HG03432 (cell line): ENCODE results near the gene PARVA.

ENCODE experiments used
- ATAC-seq: cut with Tn5 transposase; IDR thresholded peaks from one replicate; pipeline ENCODE4 v1.9.1; 2021; ENCODE audit warnings: mild to moderate bottlenecking, moderate library complexity; ENCODE audit not compliant: unreplicated experiment

PARVA gene

DNA sequence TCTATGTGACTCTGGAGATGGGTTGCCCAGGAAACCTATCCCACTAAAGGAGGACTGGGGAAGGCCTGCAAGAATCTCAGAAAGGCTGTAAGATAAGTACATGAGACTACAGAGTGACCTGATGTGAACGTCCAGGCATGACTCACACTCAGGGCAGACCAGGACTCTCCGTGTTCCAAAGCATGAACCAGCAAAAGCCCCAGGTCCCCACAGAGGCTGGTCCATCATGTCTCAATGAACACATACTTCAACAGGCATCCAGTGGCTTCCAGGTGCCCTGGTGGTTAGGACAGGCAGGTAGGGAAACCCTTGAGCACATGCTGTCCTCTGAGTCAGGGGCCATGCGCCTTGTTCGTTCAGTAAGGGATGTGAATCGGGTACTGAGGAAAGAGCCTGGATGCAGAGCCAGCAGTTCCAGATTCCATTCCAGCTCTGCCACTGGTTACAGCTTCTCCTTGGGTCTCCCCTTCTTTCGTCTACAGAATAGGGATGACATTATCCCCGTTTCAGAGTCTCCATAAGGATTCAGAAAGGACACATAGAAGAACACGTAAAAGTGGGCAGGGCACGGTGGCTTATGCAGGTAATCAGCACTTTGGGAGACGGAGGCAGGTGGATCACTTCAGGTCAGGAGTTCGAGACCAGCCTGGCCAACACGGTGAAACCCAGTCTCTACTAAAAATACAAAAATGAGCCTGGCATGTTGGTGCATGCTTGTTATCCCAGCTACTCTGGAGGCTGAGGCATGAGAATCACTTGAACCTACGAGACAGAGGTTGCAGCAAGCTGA is 167.8 kb downstream of the PARVA start:
- ATAC-seq, result no peak

DNA sequence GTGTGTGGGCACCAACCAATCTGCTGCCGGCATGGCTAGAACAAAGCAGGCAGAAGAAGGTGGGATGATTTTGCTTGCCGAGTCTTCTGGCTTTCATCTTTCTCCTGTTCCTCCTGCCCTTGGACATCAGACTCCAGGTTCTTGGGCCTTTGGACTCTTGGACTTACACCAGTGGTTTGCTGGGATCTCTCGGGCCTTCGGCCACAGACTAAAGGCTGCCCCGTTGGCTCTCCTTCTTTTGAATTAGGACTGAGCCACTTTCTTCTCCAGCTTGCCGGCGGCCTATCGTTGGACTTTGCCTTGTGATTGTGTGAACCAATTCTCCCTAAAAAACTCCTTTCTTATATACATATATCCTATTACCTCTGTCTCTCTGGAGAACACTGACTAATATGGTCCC is 168.8 kb downstream of the PARVA start:
- ATAC-seq, result no peak

DNA sequence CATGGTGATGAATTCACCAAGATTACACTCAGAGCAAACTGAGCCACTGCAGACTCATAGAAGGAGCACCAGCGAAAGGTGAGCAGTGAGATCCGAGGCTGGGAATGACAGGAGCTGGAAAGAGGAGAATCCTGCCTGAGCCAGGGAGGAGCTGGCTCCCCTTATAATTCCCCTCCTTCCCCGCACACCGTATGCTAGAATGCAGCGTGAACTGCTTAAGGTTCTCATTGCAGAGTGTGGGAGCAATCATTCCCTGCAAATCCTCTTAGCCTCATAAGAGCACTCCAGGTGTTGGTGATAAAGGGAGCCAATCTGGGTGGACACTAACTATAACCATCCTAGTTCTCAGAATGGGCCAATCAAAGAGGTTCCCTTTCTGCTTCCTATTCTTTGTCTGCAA is 169.3 kb downstream of the PARVA start:
- ATAC-seq, result no peak

DNA sequence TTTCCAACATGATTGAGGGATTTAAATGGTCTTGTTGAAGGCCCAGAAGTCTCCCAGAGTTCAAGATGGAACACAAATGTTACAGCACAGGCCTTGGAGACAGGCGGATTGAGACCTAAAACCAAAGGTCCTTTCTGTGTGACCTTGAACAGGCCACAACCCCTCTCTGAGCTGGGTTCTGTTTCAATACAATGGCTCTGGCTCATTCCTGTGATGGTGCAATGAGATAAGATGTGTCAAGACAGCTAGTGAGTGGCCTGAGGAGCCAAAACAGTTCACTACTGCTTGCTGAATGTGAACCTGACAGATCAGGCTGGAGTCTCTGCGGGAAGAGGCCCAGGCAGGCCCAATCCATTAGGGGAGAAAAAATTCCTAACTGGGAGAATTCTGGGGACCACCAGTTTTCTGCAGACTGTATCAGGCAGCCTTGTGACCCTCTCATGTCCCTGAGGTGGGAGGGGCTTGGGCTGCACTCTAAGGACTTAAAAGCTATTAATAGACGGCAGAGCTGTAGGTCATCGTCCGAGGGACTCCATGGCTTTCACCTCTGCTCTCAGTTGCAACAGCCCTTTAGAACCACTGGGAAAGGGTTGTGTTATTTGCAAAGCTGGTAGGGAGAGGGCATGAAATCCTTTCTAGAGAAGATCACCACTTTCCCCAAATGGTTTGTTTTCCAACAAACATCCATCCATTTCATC is 170.7 kb downstream of the PARVA start:
- no peak for ATAC-seq

DNA sequence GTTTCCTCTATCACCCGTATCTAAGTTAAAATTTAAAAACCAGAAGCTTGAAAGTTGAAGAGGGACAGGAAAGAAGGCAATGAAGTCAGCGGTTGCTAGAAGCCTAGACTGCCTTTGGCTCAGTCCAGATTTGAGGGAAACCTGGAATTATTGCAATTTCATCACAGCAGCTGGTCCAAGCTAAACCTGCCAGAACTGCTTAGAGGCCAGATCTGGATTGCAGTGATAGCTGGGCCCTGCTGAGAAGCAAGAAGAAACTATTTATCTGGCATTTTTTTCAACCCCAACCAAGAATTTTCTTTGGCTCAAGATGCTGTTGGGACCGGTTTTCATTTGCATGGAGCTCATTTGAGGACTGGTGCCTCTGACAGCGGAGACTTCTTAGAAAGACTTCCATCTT is 175.3 kb downstream of the PARVA start:
- ATAC-seq, result no peak

DNA sequence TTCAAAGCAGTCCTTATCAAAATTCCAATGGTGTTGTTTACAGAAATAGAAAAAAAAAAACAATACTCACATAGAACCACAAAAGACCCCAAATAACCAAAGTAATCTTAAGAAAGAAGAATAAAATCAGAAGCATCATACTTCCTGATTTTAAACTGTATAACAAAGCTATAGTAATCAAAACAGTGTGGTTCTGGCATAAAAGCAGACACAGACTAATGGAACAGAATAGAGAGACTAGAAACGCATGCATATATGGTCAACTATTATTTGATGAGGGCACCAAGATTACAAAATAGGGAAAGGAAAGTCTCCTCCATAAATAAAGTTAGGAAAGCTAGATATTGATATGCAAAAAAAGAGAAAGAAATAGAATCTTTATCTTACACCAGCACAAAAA is 176.8 kb downstream of the PARVA start:
- ATAC-seq, result no peak

DNA sequence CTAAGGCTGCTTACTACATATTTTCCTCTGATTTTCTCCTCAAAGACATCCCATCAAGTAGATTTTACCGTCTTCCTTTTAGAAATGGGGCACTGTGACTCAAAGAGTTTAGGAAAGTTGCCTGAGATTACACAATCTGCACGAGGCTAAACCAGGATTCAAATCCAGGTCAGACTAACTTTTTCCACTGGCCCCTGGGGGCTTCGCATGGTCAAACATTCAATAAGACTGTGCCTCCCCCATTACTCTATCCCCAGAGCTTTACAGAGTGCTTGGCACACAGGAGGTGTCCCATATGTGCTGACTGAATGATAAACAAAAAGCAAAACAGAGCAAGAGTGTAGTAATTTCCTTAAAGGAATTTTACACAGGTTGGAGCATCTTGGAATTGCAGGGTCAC is 178.8 kb downstream of the PARVA start:
- ATAC-seq, result no peak

DNA sequence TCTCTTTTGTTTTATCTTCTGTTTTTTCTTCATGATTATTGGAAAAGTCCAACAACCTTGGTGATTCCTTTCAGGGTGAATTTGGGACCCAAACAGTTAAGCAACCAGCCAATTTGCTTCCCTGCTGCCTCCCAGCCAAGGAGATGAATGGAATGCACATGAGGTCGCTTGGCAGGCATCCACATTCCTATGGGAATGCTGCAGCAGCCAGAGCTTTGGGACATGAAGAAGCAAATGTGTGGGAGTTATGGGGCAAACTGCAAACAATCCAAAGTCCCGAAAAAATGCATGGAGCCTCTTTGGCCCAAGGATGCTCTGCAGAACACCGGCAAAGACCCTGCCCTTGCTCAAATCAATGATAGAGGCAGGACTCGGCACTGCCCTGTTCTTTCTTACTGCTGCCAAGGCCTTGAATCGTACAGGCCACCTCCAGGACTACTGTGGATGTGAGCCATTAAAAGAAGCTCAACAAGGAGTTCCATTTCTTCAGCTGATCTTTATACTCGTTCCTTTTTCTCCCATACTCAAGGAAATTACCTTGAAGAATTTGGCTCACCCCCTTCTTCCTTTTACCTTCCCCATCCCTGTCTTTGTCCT is 179.5 kb downstream of the PARVA start:
- no peak for ATAC-seq

DNA sequence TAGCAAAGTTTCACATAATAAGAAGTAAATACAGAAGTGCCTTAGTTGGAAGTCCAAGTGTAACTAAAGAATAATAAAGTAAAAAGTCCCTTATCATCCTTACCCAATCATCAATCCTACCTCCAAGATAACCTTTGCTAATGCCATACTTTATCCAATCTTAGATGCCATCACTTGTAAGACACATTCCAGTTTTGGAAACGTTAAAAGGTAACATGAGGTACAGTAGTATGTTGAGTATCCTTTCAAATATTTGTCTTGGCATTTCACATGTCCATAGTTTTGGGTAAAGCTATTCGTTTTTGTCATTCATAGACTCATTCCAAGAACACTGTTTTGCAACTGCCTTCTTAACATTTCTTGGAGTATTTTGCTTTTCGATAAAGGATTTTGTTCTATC is 181.6 kb downstream of the PARVA start:
- ATAC-seq, result no peak

DNA sequence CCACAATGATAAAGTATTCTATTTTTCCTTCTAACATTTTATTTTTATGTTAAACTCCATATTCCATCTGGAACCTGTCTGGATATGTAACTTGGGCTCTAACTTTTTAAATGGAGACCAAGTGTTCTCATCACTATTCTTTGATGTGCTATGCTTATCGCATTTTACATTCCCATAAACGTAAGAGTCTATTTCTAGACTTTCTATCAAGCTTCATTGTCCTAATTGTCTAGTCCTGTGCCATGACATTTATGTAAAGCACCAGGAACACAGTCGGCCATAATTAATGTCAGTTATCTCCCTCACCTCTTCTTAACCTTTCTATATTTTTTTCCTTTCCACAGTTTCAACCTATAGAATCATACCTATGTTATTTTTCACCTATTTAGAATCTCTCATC is 183.0 kb downstream of the PARVA start:
- ATAC-seq, result no peak

DNA sequence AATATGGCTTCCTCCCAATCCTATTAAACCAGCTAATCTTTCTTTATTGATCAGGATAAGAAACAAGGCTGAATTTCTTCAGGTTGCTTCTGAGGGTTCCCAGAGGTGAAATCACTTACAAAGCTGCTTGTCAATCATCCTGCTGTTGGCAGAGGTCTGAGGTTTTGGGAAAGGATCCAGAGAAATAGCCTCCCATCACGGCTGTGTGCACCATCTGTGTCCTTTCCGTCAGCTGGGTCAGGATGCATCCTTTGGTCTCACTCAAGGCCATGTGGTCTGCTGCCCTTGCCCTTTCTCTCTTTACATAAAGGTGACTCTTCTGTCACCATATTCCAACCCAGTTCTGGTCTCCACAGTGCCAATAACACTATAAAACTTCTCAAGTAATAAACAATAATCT is 183.5 kb downstream of the PARVA start:
- no peak for ATAC-seq

DNA sequence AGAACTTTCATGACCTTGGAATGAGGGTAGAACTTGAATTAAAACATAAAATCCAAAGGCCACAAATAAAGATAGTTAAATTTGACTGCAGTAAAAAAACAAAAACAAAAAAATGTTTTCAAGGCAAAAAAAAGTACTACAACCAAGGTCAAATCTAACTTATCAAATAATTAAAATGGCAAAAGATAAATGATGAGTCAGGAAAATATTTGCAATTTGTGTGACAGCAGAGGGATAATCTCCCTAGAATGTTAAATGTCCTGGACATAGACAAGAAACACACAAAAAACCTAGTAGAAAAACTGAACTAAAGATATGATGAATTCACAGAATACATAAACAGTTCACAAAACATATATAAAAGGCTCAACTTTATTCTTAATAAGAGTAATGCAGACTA is 186.6 kb downstream of the PARVA start:
- no peak for ATAC-seq

DNA sequence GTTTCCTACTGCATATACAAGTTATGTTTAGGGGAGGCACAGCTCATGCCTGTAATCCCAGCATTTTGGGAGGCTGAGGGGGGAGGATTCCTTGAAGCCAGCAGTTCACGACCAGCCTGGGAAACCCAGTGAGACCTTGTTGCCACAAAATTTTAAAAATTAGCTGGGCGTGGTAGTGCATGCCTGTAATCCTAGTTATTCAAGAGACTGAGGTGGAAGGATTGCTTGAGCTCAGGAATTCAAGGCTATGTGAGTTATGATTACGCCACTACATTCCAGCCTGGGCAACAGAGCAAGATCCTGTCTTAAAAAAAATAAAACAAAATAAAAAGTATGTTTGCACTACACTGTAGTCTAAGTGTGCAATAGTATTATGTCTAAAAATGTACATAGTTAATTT is 188.0 kb downstream of the PARVA start:
- ATAC-seq, result no peak

DNA sequence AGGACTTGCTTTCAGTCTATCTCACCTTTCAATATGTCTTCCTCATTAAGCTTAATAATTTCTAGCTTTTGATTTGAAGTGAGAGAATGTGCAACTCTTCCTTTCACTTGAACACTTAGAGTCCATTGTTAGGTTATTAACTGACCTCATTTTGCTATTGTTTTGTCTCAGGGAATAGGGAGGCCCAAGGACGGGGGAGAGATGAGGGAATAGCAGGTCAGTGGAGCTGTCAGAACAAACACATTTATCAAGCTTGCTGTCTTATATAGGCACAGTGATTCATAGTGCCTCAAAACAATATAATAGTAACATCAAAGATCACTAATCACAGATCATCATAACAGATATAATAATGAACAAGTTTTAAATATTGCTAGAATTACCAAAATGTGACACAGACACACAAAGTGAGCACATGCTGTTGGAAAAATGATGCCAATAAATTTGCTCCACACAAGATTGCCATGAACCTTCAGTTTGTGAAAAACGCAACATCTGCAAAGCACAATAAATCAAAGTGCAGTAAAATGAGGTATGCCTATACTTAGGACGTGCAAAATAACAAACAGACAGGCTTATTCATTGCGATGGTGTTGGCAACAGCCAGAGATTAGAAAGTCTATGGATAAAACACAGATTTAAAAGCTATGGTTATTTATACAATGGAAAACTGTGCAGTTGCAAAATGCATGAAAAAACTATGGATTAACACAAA is 190.5 kb downstream of the PARVA start:
- no peak for ATAC-seq

DNA sequence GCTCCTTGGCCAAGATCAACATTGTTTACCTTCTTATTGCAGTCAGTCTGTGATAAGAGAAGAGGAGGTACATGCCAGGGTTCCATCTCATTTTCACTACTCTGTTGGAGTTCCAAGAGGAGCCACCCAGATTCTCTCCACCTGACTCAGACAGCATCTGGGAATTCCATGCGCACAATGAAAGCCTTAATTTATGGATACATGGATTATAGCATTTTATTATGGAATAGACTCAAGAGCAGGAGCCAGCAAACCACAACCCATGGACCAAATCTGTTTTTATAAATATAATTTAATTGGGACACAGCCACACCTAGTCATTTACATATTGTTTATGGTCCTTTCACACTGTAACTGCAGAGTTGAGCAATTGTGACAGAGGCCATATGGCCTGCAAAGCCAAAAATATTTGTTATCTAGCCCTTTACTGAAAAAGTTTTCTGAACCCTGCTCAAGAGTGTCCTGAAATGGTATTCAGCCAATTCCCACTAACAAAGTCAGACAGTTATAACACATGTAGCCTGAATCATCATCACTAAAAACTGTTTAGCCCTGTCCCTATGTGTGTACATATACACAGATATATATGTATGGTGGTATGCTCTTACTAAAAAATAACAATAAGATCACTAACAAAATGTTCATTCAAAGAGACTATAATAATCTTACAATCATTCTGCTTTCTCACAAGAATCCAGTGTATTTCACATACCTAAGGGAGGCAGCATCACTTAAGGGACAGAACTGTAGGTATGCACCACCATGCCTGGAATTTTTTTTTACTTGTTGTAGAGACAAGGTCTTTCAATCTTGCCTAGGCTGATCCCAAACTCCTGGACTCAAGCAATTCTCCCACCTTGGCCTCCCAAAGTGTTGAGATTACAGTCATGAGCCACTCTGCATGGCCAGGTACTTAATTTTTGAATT is 192.4 kb downstream of the PARVA start:
- ATAC-seq, result no peak

DNA sequence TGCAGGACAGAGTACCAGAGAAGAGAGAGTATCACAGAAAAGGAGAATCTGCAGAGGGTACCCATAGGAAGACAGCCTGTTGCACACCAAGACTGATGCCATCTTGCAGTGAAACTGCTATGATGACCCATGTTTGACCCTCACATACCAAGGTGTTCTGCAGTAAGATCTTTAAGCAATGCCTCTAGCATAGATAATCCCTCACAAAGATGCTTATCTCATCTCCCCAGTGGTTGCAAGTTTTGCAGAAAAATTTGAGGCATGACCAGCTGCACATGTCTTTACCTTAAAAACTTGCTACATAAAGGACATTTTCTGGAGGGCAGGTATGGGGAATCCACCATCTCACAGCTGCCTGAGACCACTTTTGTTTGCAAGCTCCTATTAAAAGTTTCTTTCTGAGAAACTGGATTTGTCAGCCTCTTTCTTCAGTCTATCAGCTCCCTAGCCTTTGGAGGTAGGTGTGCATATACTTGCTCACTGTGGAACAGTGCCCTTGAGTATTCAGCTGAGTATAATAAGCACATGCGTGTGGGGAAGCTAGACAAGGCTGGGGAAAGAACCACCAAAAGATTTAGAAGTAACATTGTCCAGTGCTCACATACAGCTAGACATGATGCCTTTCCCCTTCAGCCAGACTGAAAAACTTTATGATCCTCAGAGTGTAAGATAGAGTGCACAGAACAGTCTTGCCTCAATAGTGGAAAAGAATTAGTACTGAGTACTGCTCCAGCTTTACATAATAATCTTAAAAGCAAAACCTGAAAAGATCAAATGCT is 196.5 kb downstream of the PARVA start:
- ATAC-seq, result no peak

DNA sequence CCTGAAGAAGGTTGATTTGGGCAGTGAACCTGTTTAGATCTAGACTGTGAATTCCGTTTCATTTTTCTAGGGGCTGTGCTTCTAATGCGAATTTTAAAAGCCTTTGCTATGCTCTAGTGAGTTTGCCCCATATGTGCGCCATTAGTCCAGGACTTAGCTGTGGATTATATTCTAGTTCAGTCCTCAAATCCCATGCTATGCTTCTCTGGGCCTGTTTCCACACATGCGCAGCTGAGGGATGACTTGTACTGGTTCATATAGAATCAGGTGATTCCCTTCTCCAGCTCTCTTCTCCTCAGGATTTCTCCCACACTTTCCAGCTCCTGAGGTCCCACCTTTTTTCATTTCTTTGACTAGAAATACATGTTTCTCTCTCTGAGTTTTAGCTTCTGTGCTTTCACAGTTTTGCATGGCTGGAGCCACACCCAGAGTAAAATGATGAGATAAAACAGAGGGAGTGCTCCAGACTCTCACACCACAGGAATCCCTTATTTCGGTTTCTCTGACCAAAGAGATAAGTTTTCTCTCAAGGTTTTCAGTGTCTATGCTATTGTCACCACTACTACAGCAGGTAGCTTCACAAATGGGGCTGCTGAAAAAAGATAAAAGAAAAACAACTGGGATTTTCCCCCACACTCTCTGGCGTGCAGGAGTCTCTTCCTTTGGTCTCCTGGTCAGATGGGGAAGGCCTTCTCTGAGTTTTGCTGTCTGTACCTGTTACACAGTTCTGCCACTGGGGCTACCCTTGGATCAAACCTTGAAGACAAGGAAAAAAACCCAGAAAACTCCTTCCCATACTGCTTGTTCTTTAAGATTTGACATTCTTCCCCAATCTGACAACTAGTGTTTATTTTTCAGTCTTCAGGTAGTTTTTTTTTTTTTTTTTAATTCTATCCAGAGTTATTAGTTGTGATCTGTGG is 200.6 kb downstream of the PARVA start:
- ATAC-seq, result no peak

DNA sequence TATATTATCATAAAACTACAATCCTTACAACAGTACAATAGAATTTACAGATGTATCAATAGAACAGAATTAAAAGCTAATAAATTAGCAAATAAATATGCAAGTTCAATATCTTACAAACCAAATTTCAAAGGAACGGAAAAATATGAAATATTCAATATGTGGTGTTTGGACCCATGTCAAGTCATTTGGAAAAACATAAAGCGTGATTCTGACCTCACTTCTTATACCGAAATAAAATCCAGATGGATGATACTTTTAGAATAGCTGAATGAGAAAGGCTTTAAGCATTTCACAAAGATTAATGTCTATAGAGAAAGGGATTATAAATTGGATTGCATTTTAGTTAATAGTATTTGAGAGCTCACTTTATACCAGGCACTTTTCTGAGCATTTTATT is 204.0 kb downstream of the PARVA start:
- no peak for ATAC-seq

DNA sequence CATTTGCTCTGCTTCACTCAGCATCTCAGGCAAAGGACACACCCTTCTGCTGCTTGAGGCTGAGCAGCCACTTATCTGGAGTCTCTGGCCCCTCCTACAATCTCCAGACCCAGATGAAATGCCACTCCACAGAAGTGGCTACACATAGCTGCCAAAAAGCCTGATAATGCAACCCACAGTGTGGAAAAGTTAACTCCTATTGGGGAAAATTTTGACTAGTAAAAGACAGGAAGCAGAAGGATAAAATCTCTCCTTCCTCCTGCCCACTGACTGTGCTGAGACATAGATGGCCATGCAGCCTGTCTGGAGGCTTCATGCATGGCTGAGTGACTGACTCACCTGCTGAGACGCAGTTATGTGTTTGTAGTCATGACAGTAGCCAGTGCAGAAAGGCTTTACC is 204.6 kb downstream of the PARVA start:
- ATAC-seq, result no peak
